ENCODE data around the gene BRSK2.

Gene BRSK2

DNA sequence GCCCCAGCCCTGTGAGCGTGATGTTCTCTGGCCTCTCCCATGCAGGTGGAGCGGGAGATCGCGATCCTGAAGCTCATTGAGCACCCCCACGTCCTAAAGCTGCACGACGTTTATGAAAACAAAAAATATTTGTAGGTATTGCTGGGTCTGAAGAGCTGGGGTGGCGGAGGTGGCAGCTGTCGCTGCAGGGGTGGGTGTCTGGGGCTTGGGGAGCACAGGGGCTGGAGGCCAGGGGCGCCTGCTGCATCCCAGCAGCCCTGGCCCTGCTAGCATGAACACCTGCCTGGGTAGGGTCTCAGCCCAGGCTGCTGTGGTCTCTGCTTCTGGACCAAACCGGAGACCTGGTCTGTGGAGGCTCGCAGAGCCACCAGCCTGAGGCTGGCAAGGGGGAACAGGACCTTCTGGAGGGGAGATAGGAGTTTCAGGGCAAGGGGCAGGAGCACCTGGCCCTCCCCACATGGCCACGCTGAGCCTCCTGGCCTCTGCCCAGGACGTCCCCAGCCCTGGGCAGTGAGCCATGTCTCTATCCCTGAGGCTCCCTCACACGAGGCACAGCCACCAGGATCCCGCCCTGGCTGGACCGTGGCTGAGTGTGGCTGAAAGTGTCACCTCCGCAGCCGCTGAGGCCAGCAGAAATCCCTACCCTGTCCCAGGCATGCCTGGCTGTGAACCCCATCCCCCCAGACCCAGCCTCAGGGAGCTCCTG, 48.7 kb downstream of the BRSK2 start:
- DNase-seq, result no peak

DNA sequence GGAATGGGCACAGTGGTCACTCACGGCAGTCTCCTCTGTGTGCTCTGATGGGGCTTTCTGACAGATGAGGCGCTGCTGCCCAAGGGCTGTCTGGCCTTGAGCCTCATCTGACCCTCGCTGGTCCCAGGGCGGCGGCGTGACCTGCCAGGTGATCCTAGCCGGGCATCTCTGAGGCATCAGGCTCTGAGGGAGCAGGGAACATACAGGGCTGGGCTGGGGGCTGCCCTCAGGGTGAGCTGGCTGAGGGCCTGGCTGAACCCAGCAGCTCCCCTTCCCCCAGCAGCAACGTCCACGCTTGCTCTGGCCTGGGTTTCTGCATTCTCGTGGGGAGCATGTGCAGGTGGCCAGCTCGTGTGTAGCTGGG, 49.2 kb downstream of the BRSK2 start:
- no peak for DNase-seq

DNA sequence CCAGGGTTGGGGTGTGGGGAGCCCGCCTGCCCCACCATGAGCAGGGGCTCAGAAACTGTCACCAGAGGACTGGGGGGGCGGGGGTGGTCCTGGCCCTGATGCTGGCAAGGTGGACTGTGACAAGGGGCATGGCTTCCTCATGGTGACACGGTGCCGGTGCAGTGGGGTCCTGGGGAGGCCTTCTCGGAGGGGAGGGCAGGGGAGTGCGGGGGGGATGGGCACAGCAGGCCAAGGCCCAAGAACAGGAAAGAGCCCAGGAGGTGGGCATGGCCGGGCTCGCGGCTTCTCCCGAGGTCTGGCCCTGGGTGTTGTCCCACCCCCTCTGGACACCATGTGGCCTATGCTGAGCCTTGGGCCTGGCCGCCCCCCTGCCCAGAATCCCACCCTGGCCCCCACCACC, 49.6 kb downstream of the BRSK2 start:
- DNase-seq, result no peak

DNA sequence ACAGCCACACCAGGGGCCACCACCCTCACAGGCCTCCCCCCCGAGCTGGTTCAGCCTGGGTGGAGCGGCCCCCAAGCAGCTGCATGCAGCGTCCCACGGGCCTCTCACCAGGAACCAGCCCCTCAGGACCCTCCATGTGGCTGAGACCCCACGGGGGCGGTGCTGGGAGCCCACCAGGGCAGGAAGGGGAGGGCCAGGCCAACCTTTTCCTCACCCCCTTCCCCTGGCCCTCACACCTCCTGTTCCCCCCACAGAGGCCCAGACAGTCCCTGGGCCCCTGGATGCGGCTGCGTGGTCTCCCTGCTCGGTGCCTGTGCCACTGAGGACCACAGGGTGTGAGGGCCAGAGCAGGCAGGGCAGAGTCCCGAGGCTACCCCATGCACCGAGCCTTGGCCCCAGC, 50.3 kb downstream of the BRSK2 start:
- no peak for DNase-seq

DNA sequence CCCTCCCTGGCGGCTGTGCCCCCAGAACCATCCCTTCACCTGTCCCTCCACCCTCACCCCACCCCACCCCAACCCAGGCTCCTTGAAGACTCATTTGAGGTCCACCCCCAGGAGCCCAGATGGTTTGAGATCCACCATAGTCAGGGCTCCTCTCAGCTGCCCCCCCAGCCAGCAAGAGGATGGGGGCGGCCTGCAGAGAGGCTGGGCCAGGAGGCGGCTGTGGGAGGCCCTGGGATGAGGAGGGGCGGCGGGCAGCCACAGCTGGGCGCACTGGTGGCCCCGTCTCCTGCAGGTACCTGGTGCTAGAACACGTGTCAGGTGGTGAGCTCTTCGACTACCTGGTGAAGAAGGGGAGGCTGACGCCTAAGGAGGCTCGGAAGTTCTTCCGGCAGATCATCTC, 50.8 kb downstream of the BRSK2 start:
- no peak for DNase-seq

DNA sequence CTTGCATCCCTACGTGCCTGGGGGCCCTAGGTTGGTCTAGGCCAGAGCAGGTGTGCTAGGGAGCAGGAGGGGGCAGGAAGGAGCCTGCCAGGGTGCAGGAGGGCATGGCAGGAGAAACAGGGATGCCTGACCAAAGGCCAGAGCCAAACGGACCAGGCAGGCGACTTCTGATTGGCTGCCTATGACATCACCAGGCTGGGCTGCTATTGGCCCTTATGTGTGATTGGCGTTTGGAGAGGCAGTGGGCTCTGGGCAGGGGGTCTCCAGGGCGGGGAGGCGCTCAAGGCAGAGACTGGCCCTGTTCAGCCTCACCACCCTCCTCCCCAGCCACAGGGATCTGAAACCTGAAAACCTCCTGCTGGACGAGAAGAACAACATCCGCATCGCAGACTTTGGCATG, 52.4 kb downstream of the BRSK2 start:
- no peak for DNase-seq

DNA sequence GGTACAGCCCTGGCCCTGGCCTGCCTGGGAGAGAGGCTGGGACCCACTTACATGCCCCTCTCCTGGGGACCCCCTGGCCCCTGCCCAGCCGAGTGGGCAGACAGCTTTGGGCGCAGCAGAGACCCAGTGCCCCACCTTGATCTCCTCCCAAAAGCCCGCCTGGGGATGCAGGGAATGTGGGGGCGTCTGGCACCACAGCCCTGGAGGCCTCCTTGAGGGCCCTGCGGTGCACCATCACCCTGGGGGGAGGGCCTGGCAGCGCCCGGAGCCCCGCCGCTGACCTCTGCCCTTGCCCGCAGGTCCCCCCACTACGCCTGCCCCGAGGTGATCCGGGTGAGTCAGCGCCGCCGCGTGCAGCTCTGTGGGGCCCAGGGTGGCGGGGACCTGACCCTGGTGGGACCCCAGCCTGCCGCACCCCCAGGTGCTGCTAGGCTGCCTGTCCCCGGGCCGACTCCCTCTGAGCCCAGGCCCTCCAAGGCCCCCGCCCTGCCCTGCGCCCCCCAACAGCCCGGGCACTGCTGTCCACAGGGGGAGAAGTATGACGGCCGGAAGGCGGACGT, 53.2 kb downstream of the BRSK2 start:
- no peak for DNase-seq

DNA sequence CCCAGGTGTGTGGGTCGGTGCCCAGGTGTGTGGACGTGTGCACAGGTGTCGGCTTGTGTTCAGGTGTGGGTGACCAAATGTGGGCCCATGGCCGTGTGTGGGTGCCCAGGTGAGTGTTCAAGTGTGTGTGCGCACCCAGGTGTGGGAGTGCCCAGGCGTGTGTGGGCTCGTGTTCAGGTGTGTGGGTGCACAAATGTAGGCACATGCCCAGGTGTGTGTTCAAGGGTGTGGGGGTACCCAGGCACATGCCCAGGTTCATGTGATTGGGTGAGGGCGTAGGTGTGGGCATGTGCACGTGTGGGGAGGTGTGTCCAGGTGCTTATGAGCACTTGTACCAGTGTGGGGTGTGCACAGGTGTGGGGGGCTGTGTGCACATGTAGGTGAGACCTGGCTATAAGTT, 54.0 kb downstream of the BRSK2 start:
- no peak for DNase-seq

DNA sequence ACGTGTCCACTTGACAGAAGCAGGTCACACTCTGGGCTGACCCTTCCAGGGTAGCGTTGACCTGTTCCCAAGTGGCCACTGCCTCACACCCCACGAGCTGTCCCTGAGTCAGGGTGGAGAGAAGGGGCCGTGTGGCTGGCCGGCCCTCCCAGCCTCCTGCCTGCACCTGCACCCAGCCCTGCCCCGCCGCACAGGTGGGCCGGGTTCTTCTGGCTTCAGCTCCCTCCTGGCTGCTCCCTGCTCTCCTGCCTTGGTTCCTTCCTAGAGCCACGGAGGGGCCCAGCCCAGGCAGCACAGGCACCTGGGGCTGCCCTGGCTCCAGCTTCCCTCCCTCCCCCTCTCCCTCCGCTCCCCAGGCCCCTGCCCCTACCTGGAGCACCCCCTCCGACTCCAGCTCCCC, 54.6 kb downstream of the BRSK2 start:
- DNase-seq, result no peak

DNA sequence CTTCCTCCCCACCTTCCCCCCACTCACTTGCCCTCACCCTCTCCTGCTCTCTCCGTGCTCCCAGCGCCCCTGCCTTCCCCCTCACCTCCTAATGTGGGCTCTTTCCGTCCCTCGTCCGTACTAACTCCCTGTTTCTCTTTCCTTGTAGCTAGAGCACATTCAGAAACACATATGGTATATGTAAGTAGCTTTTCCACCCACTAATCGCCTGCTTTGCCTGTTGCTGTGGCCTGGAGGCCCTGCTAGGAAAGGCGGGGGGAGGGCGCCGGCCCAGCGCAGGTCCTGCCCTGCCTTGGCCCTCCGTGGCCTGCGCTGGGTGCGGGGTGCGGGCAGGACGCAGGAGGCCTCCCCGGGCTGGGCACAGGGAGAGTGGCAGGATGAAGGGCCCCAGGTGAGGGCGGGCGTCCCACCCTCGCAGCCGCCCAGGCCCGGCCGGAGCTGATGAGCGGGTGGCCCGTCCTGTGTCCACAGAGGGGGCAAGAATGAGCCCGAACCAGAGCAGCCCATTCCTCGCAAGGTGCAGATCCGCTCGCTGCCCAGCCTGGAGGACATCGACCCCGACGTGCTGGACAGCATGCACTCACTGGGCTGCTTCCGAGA, 55.2 kb downstream of the BRSK2 start:
- no peak for DNase-seq

DNA sequence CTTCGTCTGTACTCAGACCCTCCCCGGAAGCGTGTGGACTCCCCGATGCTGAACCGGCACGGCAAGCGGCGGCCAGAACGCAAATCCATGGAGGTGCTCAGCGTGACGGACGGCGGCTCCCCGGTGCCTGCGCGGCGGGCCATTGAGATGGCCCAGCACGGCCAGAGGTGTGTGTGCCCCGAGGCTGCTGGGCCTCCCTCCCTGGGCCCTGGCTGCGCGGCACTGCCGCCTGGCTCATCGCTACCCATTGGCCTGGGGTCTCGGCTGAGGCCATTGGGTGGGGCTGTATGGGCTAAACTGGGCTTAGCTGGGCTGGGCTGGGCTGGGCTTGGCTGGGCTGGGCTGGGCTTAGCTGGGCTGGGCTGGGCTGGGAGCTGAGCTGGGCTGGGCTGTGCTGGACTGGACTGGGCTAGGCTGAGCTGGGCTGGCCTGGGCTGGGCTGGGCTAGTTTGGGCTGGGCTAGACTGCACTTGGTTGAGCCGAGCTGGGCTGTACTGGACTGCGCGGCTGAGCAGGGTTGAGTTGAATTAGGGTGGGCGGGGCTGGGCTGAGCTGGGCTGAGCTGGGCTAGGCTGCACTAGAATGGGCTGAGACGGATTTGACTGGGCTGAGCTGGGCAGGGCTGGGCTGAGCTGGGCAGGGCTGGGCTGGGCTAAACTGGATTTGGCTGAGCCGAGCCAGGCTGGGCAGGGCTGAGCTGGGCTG, 56.2 kb downstream of the BRSK2 start:
- DNase-seq, result no peak

DNA sequence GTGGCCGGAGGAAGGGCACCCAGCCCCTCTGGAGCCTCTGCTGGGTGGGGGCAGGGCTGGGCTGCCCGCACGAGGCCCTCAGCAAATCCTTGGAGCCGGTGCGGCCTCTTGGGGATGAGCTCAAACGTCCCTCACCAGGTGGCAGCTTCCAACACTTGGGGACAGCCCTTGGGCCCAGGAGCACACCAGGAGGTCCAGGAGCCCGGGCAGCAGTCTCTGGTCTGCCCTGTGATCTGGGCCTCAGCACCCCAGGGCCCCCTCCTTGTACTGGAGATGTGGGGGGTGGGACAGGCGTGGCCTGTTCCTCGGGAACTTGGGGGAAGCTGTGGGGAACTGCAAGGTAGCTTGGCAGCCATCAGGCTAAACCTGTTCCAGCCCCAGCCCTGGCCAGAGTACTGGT, 56.9 kb downstream of the BRSK2 start:
- no peak for DNase-seq

DNA sequence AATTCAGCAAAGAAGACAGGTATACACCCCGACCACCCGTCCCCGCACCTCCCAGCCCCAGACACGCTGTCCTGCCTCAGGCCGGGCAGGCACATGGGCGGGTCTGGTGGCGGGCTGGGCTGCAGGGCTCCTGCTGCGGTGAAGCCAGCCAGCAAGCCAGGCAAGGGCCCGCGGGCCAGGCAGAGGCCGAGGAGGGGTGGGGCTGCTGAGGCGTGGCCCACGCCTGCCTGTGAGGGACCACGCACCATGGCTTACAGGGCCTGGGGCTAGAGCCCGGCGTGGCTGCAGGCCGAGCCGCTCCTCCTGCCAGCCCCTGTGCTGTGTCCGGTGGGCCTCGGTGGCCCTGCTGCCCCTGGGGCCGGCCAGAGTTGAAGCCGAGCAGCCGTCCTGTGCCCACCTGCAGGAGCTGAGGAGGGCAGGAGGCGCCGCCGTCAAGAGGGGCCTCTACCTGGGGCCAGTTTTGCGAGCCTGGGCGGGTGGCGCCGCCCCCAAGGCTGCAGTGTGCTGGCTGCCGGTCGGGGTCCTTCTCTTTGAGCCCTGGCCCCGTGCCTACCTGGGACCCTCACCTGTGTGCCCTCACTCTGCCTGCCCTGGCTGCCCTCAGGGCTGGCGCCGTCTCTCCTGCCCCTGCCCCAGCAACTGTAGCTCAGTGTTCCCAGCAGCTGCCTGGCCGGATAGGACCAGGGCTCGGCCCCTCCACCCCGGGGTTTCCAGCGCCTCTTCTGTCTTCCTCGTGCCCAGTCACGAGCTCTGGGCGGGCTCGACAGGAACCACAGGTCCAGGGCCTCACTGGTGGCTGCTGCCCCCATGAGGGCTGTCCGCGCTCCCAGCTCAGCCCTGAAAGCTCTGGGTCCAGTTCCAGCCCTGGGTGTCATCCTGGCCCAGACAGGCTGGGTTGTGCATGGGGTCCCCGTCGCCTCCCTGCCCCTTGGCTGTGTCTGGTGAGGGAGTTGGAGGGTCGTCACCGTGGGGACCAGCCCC, 58.4 kb downstream of the BRSK2 start:
- DNase-seq, result no peak

DNA sequence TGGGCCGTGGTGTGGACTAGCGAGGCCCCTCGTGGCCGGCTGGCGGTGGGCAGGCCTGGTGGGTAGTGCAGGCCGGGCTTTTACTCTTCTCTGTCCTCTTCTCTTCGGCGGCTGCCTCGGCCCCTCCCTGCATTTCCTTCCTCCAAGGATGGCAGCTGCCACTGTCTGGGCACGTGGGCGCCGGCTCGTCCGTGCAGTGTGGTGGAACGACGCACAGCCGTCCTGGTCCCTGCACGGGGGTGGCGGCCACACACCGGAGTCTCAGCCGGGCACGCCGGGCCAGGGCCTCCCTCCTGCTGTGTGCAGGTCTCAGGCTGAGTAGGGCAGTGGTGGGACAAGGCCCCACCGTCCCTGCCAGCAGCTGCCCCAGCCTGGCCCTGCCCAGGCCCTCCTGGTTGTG, 59.1 kb downstream of the BRSK2 start:
- no peak for DNase-seq

DNA sequence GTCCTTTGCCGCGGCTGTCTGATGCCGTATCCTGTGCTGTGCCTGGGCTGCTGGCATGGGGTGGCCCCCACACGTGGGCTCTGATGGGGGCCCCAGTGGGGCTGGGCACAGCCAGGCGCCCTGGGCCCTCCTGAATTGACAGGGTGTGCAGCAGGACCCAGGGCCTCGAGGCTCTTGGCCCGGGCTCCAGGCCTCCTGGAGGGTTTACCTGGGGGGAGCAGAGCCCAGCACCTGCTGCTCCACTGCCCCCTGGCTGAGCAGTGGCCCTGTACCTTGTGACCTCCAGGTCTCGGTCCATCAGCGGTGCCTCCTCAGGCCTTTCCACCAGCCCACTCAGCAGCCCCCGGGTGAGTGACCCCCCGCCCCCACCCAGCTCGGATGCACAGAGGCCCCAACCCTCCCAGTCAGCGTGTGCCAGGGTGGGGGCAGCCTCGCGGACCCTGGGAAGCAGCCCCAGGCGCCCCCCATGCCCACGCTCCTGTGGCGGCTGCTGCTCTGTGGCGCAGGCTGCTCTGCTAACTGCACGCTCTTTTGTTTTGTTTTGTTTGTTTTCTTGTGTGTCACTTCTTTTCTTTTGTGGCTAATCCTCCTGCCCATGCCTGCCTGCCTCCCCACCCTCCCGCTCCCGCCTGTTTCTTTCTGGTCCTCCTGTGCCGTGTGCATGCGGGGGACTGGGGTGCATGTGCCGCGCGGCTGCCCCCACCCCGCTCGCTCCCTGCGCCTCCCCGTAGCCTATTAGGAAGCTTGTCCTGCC, 59.9 kb downstream of the BRSK2 start:
- no peak for DNase-seq

DNA sequence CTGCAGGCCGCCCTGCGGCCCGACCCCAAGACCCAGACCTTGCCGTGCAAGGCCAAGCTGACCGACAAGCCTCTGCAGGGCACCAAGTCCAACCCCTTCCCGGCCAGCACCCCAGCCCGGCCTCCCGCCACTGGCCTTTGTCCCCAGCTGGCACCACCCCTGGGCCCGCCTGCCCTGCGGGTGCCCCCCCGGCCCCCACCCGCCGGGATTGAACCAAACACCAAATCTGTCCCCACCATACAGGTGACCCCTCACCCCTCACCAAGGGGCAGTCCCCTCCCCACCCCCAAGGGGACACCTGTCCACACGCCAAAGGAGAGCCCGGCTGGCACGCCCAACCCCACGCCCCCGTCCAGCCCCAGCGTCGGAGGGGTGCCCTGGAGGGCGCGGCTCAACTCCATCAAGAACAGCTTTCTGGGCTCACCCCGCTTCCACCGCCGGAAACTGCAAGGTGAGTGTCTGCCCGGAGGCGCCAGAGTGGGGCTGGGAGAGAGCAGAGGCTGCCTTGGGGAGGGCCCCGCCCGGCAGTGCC, 60.7 kb downstream of the BRSK2 start:
- DNase-seq, result no peak

DNA sequence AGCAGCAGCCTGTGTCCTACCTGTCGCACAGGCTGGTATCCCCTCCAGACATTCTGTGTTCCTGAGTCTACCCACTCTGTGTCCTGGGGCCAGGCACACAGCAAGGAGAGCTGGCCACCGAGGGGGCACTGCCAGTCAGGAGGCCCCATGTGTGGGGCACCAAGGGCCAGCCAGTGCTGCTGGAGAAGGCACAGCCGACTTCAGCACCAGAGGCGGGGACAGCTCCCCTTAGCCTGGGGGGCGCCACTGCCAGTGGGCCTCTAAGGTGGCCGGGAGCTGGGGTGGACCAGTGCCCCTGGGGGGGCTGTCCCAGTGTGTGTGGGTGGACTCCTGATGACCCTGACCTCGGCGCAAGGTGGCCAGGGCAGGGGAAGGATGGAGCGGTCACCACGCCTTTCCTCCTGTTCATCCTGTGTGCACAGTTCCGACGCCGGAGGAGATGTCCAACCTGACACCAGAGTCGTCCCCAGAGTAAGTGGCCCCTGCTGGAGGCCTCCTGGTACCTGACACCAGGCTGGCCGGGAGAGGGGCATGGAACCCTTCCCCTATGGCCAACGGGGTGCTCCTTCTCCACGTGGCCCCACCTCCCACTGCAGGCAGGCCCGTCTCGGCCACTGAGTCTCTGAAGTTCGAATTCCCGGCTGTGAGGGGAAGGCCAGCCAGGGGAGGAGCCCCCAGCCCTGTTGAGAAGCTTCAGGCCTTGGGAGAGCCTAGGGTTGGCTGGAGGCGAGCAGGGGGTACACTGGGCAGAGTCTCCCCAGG, 61.4 kb downstream of the BRSK2 start:
- DNase-seq, result no peak

DNA sequence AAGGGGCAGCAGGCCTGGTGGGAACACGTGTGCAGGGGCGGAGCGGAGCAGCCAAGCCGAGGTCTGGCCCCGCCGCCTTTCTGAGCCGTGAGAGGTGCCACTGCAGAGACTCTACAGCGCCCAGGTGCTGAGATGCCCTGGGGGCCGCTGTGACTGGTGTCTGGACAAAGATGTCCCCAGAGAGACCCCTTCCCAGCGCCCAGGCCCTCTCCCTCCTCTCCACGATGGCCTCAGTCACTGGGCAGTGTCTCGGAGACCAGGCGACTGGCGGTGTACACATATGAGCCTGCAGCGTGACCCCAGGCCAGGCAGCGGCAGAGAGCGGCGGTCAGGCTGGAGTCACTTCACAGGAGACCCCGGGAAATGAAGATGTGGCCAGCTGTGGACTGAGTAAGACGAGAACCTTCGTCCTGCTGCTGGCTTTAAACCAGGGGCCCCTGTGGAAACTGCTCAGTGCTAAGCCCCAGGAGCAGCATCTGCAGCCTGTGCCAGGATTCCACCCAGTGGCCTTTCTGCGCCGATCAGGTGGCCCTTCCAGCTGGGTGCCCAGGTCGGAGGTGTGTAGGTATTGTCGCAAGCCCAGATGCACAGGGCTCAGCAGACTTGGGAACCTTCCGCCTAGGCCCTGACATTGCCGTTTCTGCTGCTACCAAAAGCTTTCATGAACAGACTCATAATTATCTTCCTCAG, 62.2 kb downstream of the BRSK2 start:
- no peak for DNase-seq

DNA sequence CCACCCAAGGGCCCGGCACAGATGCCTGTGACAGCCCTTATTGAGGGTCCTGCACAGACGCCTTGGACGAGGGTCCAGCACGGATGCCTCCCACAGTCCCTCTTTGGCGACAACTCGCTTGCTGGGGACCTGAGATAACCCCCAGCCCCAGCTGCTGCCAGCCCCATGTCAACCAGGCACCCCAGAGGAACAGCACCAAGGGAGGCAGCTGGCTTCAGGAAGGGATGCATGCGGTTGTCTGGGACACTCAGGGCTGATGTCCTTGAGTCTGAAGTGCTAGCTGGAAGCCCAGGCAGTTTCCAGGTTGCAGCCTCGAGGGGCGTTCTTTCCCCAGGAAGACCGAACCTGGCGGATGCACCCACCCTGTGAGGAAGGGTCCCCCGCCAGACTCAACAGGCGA, 63.0 kb downstream of the BRSK2 start:
- no peak for DNase-seq

DNA sequence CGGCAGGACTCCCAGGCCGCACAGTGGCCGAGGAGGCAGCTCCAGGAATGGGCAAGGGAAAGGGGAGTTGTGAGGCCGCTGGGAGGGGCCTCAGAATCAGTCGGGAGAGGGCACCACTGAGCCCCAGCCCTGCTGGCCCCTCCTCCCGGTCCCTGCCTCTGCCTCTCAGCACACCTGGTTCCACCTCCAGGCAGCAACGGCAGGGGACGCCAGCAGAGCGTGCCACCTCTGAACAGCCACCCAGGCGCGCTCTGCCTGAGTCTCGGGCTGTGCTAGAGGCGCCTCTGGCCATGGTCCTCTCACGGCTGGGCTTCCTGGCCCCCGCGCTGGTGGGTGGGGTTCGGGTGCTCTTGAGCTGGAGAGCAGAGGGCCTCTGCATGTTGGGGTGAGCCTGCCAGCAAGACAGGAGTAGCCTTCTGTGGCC, 63.9 kb downstream of the BRSK2 start:
- peak; percentile 7 to 18 for DNase-seq
